NCI-H524 (cell line): ENCODE results near the gene ADAMTS2.

ENCODE experiments used
- DNase-seq, 2 experiments: peaks; one replicate each; lab custom pipeline; 2025; lab: John Stamatoyannopoulos, UW

ADAMTS2 gene

DNA sequence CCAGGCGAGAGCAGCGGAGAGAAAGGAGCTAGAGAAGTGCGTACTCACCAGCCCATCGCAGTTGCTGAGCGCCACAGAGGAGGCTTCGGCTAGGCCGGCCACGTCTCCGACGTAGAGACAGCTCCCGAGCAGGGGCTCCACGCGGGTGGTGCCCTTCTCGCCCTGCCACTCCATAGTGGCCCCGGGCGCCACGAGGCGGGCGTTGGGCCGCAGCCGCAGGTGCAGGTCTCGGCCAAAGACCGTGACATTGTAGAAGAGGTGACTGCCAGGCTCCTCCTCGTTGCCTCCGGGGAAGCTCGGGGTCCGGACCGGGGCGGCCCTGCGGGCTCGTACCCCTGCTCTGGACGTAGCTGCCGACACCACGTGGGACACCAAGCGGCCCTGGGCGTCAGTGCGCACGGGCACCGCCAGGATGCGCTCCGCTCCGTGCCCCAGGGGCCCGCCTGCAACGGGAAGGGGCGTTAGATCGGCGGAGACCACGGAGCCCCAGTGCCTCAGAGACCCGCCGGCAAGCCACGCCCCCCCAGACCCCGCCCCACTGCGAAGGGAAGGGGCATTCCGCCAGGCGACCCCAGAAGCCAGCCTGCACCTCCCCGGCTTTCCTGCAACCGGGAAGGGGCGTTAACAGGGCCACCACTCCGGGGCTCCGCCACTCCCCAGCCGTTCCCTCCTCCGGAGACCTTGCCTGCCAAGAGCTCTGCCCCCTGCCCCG is 1.4 kb downstream of the ADAMTS2 start:
- peak; percentile 41 to 70 for DNase-seq

DNA sequence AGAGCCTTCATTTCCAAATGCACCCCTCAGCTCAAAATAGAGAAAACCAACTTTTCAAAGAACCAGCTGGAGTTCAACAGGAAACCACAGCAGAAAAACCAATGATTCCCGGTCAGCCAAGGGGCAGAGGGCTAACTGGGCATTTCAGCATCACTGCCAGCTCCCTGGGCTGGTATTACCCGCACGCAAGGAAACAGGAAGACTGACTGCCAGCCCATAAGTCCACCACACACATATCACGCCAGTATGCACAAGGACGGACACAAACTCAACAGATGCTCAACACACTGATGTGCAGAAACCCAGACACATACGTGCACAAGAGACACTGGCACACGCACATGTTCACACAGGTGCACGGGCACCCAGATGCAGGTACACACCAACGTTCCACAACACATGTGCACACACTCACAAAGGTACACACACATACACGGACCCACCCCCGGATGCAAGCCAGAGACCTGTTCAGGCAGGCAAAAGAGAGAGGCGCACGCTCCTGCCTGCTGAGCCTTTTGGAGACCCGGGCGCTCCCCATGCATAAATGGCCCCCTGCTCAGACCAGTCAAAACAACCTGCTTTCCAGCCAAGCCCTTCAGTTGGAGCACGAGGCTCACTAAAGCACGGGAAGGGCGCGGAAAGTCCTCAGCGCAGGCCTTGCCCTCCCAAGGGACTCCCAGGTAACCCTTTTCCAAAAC is 2.1 kb downstream of the ADAMTS2 start:
- DNase-seq, result peak in 1 of 2 experiments; percentile 41

DNA sequence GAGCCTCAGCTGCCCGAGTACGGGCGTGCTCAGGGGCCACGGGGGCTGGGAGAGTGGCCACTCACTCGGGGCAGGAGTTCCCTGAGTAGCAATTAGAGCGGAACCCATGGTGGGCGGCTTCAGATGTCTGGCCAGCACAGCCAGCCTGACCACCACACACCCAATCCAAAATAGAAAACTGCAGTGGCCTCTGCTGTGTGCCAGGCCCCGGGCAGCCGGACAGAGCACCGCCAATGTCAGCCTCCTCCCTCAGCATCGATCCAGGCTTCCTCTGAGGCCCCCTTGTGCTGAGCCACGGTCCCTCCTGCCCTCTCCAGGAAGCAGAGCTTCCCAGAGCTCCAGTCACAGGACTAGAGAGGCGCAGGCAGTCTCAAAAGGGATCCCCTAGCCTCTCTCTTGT is 2.7 kb downstream of the ADAMTS2 start:
- DNase-seq, result peak in 1 of 2 experiments; percentile 56

GRCh38 chr5:179340465-179340864 is 4.8 kb downstream of the ADAMTS2 start:
- DNase-seq, result no peak

DNA sequence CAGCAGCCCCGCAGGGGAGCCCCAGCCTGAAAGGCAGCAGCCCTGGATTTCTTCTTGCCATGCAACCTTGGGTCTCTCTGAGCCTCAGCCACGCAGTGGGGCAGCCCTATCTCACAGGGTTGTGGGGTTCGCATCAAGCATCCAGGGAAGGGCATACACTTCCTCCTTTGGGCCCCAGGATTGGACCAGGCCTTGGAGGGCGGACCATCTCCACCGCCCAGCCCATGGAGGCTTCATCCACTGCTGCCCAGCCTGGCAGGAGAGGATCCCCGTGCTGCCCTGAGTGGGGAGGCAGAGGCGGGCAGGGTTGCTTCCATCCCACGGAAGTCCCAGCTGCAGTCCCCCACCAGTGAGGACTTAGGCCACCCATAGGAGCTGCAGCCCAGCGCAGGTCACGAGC is 5.3 kb downstream of the ADAMTS2 start:
- no peak for DNase-seq

GRCh38 chr5:179339081-179339480 is 6.2 kb downstream of the ADAMTS2 start:
- no peak for DNase-seq

GRCh38 chr5:179337796-179338676 is 7.2 kb downstream of the ADAMTS2 start:
- no peak for DNase-seq

- DNase-seq, result no peak
Measured at GRCh38 chr5:179336871-179337795, 8.1 kb downstream of the ADAMTS2 start.

DNA sequence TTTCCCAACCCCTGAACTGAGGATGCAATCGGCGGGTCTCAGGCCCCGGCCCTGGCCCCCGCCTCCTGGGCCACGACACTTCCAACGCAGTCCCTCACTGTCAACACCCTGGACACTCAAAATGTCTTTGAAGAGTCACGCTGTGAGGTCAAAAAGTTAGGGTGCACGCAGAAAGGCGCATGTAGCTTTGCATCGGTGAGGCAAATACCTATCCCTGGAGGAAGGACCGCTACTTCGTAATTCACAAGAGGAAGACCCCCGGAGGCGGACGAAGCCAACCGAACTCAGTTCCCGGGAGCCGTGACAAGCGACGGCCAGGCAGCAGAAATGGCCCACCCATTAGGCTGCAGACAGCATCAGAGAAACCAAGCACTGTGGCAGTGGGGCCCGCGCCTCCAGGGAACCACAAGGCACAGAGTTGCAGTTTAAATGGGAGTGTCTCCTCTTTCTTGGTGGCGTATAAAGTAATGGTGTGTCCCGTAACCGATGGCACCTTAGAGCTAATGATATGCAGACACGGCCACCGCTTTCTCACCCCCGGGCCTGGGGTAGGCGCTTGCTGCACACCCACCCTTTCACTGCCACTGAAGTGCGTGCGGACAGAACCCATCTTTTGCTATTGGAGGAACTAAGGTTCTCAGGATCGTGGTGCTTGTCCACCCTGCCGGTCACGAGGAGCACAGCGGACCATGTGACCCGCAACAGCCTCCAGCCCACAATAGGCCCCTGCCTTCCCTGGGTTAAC is 9.0 kb downstream of the ADAMTS2 start:
- DNase-seq, result no peak

GRCh38 chr5:179333796-179334761 is 11.2 kb downstream of the ADAMTS2 start:
- DNase-seq, result no peak

- no peak for DNase-seq
Measured at GRCh38 chr5:179332741-179333290, 12.4 kb downstream of the ADAMTS2 start.

DNA sequence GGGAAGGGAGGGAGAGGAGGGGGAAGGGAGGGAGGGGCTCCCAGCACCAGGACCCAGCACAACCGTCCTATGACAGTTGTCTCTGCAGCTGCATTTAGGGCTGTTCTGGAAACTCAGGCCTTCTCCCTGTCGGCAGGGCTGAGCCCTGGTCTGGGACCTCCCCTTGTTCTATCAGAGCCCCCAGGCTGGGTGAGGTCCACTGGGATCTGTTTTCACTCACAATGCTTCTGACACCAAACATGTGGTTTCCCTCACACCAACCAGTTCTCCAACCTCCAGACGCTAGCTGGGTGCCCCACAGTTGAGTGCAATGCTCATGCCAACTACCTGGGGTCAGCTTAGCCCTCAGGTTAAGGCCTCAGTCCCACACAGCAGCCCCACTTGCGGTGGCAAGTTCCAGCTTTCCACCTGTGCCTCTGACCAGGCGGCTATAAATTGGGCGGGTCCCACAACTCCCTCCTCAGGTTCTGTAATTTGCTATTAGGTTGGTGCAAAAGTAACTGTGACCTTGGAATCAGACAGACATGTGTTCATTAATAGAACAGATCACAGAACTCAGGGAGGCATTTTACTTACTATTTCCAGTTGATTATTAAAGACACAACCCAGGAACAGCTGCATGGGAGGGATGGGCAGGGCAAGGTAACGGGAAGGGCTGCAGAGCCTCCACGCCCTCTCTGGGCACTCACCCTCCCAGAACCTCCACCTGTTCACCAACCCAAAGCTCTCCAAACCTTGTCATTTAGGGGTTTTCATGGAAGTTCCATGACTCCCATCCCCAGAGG is 13.5 kb downstream of the ADAMTS2 start:
- DNase-seq, result no peak

DNA sequence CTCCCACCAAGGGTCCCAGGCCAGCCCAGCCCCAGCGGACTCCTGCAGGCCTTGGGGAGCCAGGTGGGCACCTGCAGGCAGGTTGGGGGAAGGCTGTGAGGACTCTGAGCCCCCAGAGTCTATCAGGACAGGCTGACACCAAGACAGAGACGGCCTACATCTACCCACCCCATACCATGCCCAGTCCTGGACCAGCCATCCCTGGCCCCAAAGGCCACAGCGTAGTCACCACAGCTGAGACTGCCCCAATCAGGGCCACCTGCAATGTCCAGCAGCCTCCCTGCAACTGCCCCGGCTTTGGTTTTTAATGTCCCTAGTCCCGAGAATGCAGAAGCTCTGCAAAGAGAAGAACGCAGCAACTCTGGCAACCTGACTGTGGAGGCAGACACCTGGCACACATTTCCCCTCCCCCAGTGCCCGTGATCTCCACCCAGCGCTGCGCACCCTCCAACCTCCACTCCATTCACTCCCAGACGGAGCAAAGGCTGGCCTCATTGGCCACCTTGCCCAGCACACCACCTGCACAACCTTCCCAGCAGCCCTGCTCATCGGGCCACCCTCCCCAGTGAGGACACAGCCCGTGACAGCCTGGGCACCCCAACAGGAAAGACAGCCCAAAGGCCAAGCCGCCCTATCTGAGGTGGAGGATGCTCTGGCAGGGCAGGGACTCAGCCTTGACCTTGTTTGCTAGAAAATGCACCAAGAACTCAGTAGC is 14.9 kb downstream of the ADAMTS2 start:
- DNase-seq, result no peak

DNA sequence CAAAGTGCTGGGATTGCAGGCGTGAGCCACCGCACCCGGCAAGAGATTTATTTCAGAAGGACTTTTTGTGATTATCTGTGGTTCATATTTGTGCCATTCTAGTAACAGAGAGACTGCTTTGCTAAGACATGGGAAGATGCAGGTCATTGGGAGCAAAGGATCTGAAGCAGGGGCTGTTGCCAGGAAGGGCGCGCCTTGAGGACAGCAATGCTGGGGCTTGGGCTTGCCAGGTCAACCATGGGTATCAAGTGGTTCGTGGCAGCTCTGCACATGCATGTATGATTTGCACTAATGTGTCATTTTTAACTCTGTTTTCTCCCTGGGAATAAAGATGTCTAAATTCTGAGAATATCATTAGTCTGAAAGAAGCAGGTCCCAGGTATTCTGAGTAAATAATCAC is 17.0 kb downstream of the ADAMTS2 start:
- no peak for DNase-seq

DNA sequence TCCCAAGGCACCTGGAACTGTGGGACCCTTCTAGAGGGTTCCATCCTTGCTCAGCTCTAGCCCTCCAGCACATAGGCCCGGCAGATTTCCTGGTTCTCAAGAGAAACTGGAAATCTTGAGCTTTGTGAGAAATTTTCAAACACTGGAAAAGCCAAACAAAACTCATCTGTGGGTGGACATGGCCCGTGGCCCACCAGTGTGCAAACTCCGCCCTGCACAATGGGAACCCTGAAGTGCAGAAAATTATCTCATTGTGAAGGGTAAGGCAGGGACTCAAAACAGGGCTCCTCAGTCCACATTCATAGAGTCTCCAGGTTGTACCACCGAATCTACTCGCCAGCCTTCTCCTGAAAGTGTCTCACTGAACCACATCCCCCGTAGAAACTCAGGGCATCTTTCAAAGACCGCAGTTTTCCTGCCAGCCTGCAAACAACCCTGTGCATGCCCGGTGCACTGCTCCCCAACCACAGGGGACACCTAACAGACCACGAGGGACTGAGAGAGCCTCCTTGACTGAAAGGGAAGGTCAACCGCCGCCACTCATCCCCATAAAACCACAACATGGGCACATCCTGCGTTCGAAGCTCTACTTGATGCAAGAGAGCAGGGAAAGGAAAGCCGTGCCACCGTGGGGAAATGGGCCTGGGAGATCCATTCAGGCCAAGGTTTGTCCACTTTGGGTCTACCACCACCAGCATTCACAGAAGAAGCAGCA is 18.1 kb downstream of the ADAMTS2 start:
- no peak for DNase-seq

- DNase-seq, result no peak
Measured at GRCh38 chr5:179326122-179326927, 18.9 kb downstream of the ADAMTS2 start.
